Spleen (tissue), 7 donors: ENCODE measurements around the gene JMJD1C.

Experiments used
- CTCF ChIP-seq, 11 experiments: fragments of 200-600 bp in 7 of 11; fragments of 450-650 bp in 4 of 11; sonication (generic) in 4 of 11; IDR thresholded peaks in 8 of 11; conservative IDR thresholded peaks in 3 of 11; 1 replicate in 7 of 11; 2 replicates in 4 of 11; pipeline versions ENCODE4 v1.4.0 to v1.8.0; 2016 to 2021; ENCODE audit warnings: antibody characterized with exemption in 11 of 11, inconsistent platforms in 4 of 11, mild to moderate bottlenecking in 1 of 11
- POLR2A ChIP-seq, 3 donors: fragments of 450-650 bp; IDR thresholded peaks; one replicate each; pipeline ENCODE4 v1.5.1; 2017; ENCODE audit warnings: antibody characterized with exemption in 3 of 3, mild to moderate bottlenecking in 1 of 3
- donor health status: DM: no; HTN: no; CAD: no; lungs with moderate emphysema.
- donor health status: DM: no; HTN: no; CAD: no.
- donor health status: DM: no; HTN: no; CAD: no.

- TF ChIP-seq POLR2A (IDR thresholded peaks at IDR 0.05) = no peak
- no peak for TF ChIP-seq CTCF (IDR thresholded peaks at IDR 0.05 in 8 of 11, conservative IDR thresholded peaks at IDR 0.05 in 3 of 11)
Observed at GRCh38 chr10:63454631-63455030, 11.1 kb downstream of the JMJD1C start.
